Skeletal muscle tissue (tissue), 4 donors: ENCODE measurements around the gene PLCB4. TPM values are rescaled to one million over a fixed set of nuclear protein-coding genes. Genes with fewer than 3 reads are reported as not detected.

Experiments
- H3K27ac ChIP-seq: one replicate; pipeline ENCODE4 v1.7.0; 2013; ENCODE audit warnings: mild to moderate bottlenecking, low read depth, low read length, inconsistent platforms
- H3K27me3 ChIP-seq, 3 donors: one replicate each; pipeline ENCODE4 v1.7.0; 2013; ENCODE audit warnings: low read length in 3 of 3; ENCODE audit not compliant: control insufficient read depth in 3 of 3, insufficient read depth in 3 of 3
- H3K36me3 ChIP-seq, 3 donors: one replicate each; pipeline ENCODE4 v1.7.0; 2013; ENCODE audit warnings: low read length in 3 of 3; ENCODE audit not compliant: control insufficient read depth in 3 of 3, insufficient read depth in 3 of 3
- H3K4me1 ChIP-seq, 3 donors: one replicate each; pipeline ENCODE4 v1.7.0; 2013; ENCODE audit warnings: low read length in 3 of 3, mild to moderate bottlenecking in 3 of 3; ENCODE audit not compliant: control insufficient read depth in 3 of 3, insufficient read depth in 3 of 3
- H3K4me3 ChIP-seq, 3 donors: one replicate each; pipeline ENCODE4 v1.7.0; 2013; ENCODE audit warnings: low read length in 3 of 3
- H3K9ac ChIP-seq, 3 donors: one replicate each; pipeline ENCODE4 v1.7.0; 2013; ENCODE audit warnings: low read length in 3 of 3, mild to moderate bottlenecking in 3 of 3, moderate library complexity in 2 of 3, low read depth in 1 of 3
- H3K9me3 ChIP-seq, 3 donors: one replicate each; pipeline ENCODE4 v1.7.0; 2013; ENCODE audit warnings: low read length in 3 of 3; ENCODE audit not compliant: control insufficient read depth in 3 of 3
- total RNA-seq: library from RNA; depleted of rRNA; stranded (reverse); fragments of >200 nt; gene quantifications from one replicate; pipeline ENCODE4 v1.2.3, GENCODE V29; 2014
- donor health status: Osteomylitis.

PLCB4 gene
- total RNA-seq, 1 donor from 2014 or later, result 6.3 TPM

DNA sequence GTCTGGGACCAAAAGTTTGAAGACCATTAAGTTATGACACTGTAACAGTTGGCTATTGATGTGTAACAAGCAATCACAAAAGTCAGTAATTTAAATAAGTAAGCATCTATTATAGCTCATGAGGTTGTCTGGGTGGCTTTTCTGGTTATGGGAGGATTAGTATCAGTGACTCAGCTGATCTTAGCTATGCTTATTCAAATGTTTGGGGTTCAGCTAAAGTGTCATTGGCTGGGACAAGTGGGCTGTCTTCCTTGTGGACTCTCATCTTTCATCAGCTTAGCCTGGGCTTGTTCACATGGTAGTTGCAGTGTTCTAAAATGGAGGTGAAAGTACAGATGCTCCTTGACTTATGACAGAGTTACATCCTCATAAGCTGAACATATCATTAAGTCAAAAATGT lies 370.9 kb downstream of the PLCB4 start:
- no peak overlapping the region for H3K9ac ChIP-seq
- H3K9me3 ChIP-seq, result peaks cover 0 to 3% (median 3%) of the 10 kb centered on the region in 3 donors
- no peaks in the 10 kb centered on the region for H3K4me1 ChIP-seq
- H3K27me3 ChIP-seq, result no peaks in the 10 kb centered on the region
- peaks cover 0 to 7% (median 4%) of the 10 kb centered on the region in 3 donors for H3K36me3 ChIP-seq
- no peak overlapping the region for H3K27ac ChIP-seq
- H3K4me3 ChIP-seq, result no peak overlapping the region

DNA sequence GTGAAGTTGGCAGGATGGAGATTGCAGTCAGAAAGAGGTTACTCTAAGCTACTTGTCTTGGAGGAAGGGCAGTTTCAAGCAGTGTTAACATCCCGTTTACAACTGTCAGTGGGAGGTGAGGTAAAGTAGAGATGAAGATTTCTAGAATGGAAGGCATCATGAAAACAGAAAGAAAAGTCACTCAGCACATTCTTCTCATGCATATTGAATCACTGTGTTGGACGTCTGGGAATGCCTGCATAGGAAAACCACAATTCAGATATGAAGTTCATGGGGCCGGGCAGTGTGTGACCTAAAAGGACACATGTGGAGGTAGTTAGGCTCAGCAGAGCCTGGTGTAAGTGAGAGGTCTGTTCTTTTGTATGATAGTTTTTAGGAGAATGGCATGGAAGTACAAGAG lies 372.0 kb downstream of the PLCB4 start:
- Histone ChIP-seq H3K36me3 (peaks cover 0 to 7% (median 4%) of the 10 kb centered on the region in 3 donors), H3K4me1 (no peaks in the 10 kb centered on the region), H3K4me3 (no peak overlapping the region), H3K9me3 (peaks cover 0 to 3% (median 3%) of the 10 kb centered on the region in 3 donors), H3K27ac (no peak overlapping the region), H3K27me3 (no peaks in the 10 kb centered on the region), H3K9ac (no peak overlapping the region)

DNA sequence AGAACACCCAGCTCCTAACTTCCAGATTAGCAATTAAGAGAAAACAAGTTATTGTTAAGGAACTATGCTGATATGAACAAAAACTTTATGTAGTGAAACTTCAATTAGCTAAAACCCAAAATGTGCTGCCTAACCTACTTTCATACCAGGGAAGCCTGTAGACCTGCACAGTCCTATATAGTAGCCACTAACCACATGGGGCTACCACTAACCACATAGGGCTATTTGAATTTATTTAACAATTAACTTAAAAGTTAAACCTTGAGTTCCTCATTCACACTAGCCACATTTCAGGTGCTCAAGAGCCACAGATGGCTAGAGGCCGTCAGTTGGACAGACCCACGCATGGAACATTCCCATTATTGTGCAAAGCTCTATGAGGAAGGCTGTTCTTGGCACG lies 373.1 kb downstream of the PLCB4 start:
- Histone ChIP-seq H3K9ac (no peak overlapping the region), H3K4me3 (no peak overlapping the region), H3K36me3 (peaks cover 0 to 5% (median 4%) of the 10 kb centered on the region in 3 donors), H3K27me3 (no peaks in the 10 kb centered on the region), H3K4me1 (no peaks in the 10 kb centered on the region), H3K9me3 (peaks cover 0 to 3% (median 3%) of the 10 kb centered on the region in 3 donors), H3K27ac (no peak overlapping the region)

DNA sequence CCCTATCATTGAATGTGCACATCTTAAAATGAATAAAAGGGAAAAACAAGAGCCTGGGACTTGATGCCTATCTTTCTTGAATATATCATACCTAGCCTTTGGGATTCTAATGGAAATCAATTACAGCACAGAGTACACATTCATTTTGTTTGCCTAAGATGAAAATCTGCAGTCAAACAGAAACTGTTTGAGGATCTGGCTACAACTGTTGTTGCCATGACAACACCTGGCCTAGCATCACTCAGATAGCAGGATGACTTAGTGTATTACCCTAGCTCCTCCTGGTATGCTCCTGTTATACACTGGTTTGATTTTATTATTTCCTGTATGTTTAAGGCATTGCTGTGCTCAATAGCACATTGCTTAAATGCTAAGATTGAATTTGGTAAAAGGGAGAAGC lies 374.0 kb downstream of the PLCB4 start:
- H3K4me3 ChIP-seq, result no peak overlapping the region
- no peaks in the 10 kb centered on the region for H3K27me3 ChIP-seq
- peaks cover 0 to 3% (median 3%) of the 10 kb centered on the region in 3 donors for H3K9me3 ChIP-seq
- H3K27ac ChIP-seq, result no peak overlapping the region
- H3K9ac ChIP-seq, result no peak overlapping the region
- no peaks in the 10 kb centered on the region for H3K4me1 ChIP-seq
- peaks cover 0 to 4% (median 0%) of the 10 kb centered on the region in 3 donors for H3K36me3 ChIP-seq

DNA sequence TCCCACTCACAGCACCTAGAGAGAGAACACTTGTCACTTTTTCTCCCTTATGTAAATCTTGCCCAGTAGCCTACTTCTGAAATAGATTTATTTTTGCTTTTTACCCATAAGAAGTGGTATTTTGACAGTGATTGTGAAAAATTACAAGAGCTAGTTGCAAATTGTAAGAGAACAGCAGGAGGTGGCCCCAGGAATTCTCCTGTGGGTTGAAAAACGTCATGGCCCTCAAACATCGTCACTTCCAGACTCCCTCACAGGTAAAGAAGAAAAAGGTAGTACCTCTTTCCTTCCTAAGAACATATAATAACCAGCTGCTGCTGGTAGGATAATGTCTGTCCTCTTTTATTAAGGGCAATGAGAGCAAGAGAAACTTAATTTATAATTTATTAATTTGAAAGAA lies 376.0 kb downstream of the PLCB4 start:
- Histone ChIP-seq H3K36me3 (no peaks in the 10 kb centered on the region), H3K9me3 (no peaks in the 10 kb centered on the region), H3K9ac (no peak overlapping the region), H3K4me1 (no peaks in the 10 kb centered on the region), H3K4me3 (no peak overlapping the region), H3K27me3 (no peaks in the 10 kb centered on the region), H3K27ac (no peak overlapping the region)

DNA sequence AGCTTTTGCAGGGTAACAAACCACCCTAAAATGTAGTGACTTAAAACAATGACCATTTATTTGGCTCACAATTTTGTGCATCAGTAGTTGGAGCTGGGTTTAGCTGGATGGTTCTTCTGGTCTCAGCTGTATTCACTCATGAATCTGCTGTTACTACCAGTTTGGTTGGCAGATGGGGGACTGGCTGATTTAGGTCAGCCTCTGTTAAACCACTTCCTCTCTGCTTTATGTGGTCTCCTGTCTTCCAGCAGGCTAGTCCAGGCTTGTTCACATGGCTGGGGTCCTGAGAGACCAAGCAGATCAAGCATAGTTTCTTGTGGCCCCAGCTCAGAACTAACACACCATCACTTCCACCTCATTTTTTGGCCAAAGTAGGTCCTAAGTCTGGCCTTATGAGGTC lies 378.3 kb downstream of the PLCB4 start:
- Histone ChIP-seq H3K27me3 (no peaks in the 10 kb centered on the region), H3K9ac (no peak overlapping the region), H3K36me3 (no peaks in the 10 kb centered on the region), H3K27ac (no peak overlapping the region), H3K4me3 (no peak overlapping the region), H3K4me1 (no peaks in the 10 kb centered on the region), H3K9me3 (no peaks in the 10 kb centered on the region)

DNA sequence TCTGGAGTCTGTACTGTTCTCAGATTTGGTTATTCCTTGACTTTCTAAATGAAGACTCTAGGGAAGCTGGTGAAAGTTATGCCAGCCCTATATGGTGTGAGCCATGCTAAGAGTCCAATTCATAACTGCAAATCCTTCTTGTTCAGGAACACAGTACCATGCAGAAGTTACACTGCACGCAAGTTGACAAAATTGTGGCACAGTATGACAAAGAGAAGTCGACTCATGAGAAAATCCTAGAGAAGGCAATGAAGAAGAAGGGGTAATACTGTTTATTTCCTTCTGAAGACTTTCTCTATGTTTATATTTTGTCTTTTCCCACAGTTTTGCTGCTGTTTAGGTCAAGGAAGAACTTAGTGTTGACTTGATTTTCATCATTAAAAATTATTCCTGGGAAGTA lies 384.3 kb downstream of the PLCB4 start:
- no peak overlapping the region for H3K27ac ChIP-seq
- no peak overlapping the region for H3K4me3 ChIP-seq
- no peaks in the 10 kb centered on the region for H3K27me3 ChIP-seq
- H3K9me3 ChIP-seq, result no peaks in the 10 kb centered on the region
- H3K9ac ChIP-seq, result no peak overlapping the region
- no peaks in the 10 kb centered on the region for H3K4me1 ChIP-seq
- H3K36me3 ChIP-seq, result no peaks in the 10 kb centered on the region

DNA sequence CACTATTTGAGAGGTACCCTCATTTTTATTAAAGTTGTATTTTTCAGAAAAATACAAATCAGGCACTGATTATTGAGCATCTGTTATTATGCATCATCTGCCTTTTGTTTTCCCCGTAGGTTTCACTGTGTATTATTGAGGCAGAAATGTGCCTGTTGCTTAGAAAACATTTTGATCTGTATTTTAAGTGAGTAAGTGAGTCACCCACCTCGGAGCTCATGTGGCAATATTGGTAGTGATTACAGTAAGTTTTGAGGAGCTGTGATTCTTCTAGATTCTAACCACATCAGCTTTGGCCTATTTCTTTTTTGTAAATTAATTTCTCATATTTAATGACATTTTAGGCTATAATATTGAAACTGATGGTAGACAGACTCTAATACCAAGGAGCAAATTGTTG lies 385.9 kb downstream of the PLCB4 start:
- Histone ChIP-seq H3K36me3 (peaks cover 0 to 3% (median 0%) of the 10 kb centered on the region in 3 donors), H3K9ac (no peak overlapping the region), H3K9me3 (no peaks in the 10 kb centered on the region), H3K27ac (no peak overlapping the region), H3K4me1 (no peaks in the 10 kb centered on the region), H3K27me3 (no peaks in the 10 kb centered on the region), H3K4me3 (no peak overlapping the region)

DNA sequence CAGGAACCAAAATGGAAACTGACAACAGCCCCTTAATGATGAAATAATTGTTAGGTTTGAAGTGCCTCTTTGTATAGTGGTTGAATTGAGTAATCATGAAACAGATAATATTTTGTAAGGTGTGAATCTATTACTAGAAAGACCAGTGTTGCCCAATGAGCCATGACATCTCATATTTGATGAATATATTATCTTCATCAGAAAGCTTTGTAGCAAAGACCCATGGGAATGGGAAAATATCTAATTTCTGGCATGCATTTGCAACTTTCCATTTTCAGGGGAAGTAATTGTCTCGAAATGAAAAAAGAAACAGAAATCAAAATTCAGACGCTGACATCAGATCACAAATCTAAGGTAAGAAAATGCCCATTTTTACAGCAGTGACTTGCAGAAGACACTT lies 388.2 kb downstream of the PLCB4 start:
- Histone ChIP-seq H3K36me3 (peaks cover 0 to 4% (median 0%) of the 10 kb centered on the region in 3 donors), H3K27ac (no peak overlapping the region), H3K4me3 (no peak overlapping the region), H3K9ac (no peak overlapping the region), H3K27me3 (no peaks in the 10 kb centered on the region), H3K9me3 (no peaks in the 10 kb centered on the region), H3K4me1 (no peaks in the 10 kb centered on the region)

DNA sequence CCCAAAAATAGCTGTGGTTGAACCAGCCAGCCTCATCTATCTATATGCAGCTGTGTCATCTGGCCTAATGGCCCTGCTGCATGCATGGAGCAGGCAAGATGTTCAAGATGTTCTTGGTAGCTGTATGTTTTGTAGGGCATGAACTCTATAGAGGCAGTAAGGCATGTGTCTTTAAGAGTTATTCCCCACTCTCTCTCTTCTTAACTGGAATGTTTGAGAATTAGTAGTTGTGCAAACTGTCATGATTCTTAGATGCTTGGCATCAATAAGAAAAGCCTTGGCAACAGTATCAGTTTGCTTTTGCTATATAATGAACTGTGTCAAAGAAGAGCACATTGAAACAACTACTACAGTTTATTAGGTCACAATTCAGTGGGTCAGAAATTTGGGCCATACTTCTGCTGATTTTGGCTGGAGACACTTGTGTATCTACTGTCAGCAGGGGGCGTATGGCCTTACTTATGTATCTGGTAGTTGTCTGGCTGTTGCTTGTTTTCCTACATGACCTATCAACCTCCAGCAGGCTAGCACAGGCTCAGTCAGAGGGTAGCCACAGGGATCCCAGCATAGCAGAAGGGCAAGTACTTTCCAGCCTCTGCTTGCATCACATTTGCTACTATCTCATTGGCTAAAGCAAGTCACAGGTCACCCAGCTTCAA lies 389.4 kb downstream of the PLCB4 start:
- peaks cover 0 to 4% (median 0%) of the 10 kb centered on the region in 3 donors for H3K36me3 ChIP-seq

More for the DNA sequence above, 389.4 kb downstream of the PLCB4 start:
- Histone ChIP-seq H3K27ac (no peak overlapping the region), H3K27me3 (no peaks in the 10 kb centered on the region), H3K9me3 (no peaks in the 10 kb centered on the region), H3K4me1 (no peaks in the 10 kb centered on the region), H3K4me3 (no peak overlapping the region), H3K9ac (no peak overlapping the region)
